IMR-90 (cell line): ENCODE measurements around the gene DGLUCY. TPM values are rescaled to one million over a fixed set of nuclear protein-coding genes. Genes with fewer than 3 reads are reported as not detected.
A peak's percentile ranks its signal among the peaks of the same experiment; 100 is the strongest.

Experiments
- ATAC-seq: fragments of 200-7000 bp; cut with Tn5 transposase; 2 replicates; pipeline ENCODE4 v1.9.1; 2020; ENCODE audit warnings: low read depth, mild to moderate bottlenecking, moderate library complexity
- BruUV-seq: library from RNA; stranded (reverse); fragments of 400-500 nt; replicated peaks from 2 replicates; lab custom pipeline; 2021; lab: Mats Ljungman, UMichigan
- CTCF ChIA-PET: fragments of 300-600 bp; formaldehyde crosslinking; extraction: SDS; loops from one replicate; lab custom pipeline; 2021; ENCODE audit warnings: antibody characterized with exemption; lab: Yijun Ruan, JAX
- POLR2A ChIA-PET: fragments of 300-600 bp; sonication (Branson Sonifier 250); formaldehyde crosslinking; loops from one replicate; lab custom pipeline; 2022; ENCODE audit warnings: antibody characterized with exemption; ENCODE audit not compliant: unreplicated experiment; lab: Charles Lee
- DNase-seq: peaks from one replicate; pipeline ENCODE4 v3.0.0; 2013
- H2AFZ ChIP-seq: replicated peaks from 2 replicates; pipeline ENCODE3; 2013; ENCODE audit warnings: low read length, mild to moderate bottlenecking; ENCODE audit not compliant: poor library complexity
- H2AK5ac ChIP-seq: 2 replicates; pipeline ENCODE4 v1.6.1; 2013; ENCODE audit warnings: low read depth, low read length, inconsistent platforms
- H2AK9ac ChIP-seq: replicated peaks from 2 replicates; pipeline ENCODE3; 2013; ENCODE audit warnings: mild to moderate bottlenecking, low read depth, low read length, moderate library complexity; ENCODE audit not compliant: poor library complexity
- H2BK120ac ChIP-seq: 2 replicates; pipeline ENCODE4 v1.6.1; 2013; ENCODE audit warnings: low read depth, low read length, inconsistent platforms
- H2BK15ac ChIP-seq: 3 replicates; pipeline ENCODE4 v1.6.1; 2013; ENCODE audit warnings: low read depth, low read length, inconsistent platforms
- H2BK20ac ChIP-seq: 2 replicates; pipeline ENCODE4 v1.6.1; 2013; ENCODE audit warnings: low read depth, mild to moderate bottlenecking, inconsistent platforms, low read length, moderate library complexity
- H2BK5ac ChIP-seq: 2 replicates; pipeline ENCODE4 v1.6.1; 2013; ENCODE audit warnings: mild to moderate bottlenecking, low read depth, low read length, inconsistent platforms; ENCODE audit not compliant: poor library complexity, severe bottlenecking
- H3K14ac ChIP-seq: replicated peaks from 2 replicates; pipeline ENCODE4 v1.6.1; 2013; ENCODE audit warnings: low read depth, low read length, inconsistent platforms
- H3K18ac ChIP-seq: 2 replicates; pipeline ENCODE4 v1.6.1; 2013; ENCODE audit warnings: low read depth, low read length, control low read depth
- H3K23ac ChIP-seq: 2 replicates; pipeline ENCODE4 v1.6.1; 2013; ENCODE audit warnings: low read depth, low read length, inconsistent platforms
- H3K27ac ChIP-seq: 2 replicates; pipeline ENCODE4 v1.5.1; 2013; ENCODE audit warnings: mild to moderate bottlenecking, control low read depth, low read length; ENCODE audit not compliant: insufficient read depth
- H3K27me3 ChIP-seq: 2 replicates; pipeline ENCODE4 v1.6.1; 2013; ENCODE audit warnings: low read length; ENCODE audit not compliant: control insufficient read depth, insufficient read depth
- H3K36me3 ChIP-seq: 2 replicates; pipeline ENCODE4 v1.6.1; 2013; ENCODE audit warnings: low read length, mixed read lengths; ENCODE audit not compliant: control insufficient read depth, insufficient read depth
- H3K4ac ChIP-seq: 2 replicates; pipeline ENCODE4 v1.6.1; 2013; ENCODE audit warnings: low read depth, low read length, inconsistent platforms
- H3K4me1 ChIP-seq: 2 replicates; pipeline ENCODE4 v1.6.1; 2013; ENCODE audit warnings: low read length, mixed read lengths; ENCODE audit not compliant: control insufficient read depth, insufficient read depth
- H3K4me2 ChIP-seq: 2 replicates; pipeline ENCODE4 v1.6.1; 2013; ENCODE audit warnings: low read depth, mild to moderate bottlenecking, control low read depth, low read length, moderate library complexity
- H3K4me3 ChIP-seq: 2 replicates; pipeline ENCODE4 v1.5.1; 2013; ENCODE audit warnings: low read depth, mild to moderate bottlenecking, control low read depth, low read length, moderate library complexity; ENCODE audit not compliant: insufficient read depth
- H3K56ac ChIP-seq: 2 replicates; pipeline ENCODE4 v1.6.1; 2013; ENCODE audit warnings: low read length, inconsistent platforms; ENCODE audit not compliant: insufficient read depth; ENCODE audit errors: extremely low read depth
- H3K79me1 ChIP-seq, 2 experiments: 2 replicates each; pipeline ENCODE4 v1.6.1; 2013; ENCODE audit warnings: low read length in 2 of 2, inconsistent platforms in 1 of 2, low read depth in 1 of 2
- H3K9ac ChIP-seq: 2 replicates; pipeline ENCODE4 v1.6.1; 2013; ENCODE audit warnings: low read depth, low read length, control low read depth
- H3K9me1 ChIP-seq: 2 replicates; pipeline ENCODE4 v1.6.1; 2013; ENCODE audit warnings: low read length, inconsistent platforms; ENCODE audit not compliant: insufficient read depth
- H3K9me3 ChIP-seq: 2 replicates; pipeline ENCODE4 v1.6.1; 2013; ENCODE audit warnings: low read length; ENCODE audit not compliant: control insufficient read depth, insufficient read depth
- H4K20me1 ChIP-seq: 2 replicates; pipeline ENCODE4 v1.6.1; 2013; ENCODE audit warnings: low read length, inconsistent platforms; ENCODE audit not compliant: insufficient read depth
- H4K5ac ChIP-seq: 2 replicates; pipeline ENCODE4 v1.6.1; 2013; ENCODE audit warnings: mild to moderate bottlenecking, low read depth, low read length, control low read depth
- H4K8ac ChIP-seq, 2 experiments: 2 replicates each; pipeline ENCODE4 v1.6.1; 2013; ENCODE audit warnings: low read depth in 2 of 2, low read length in 2 of 2, control low read depth in 1 of 2, inconsistent platforms in 1 of 2
- H4K91ac ChIP-seq: 2 replicates; pipeline ENCODE4 v1.6.1; 2013; ENCODE audit warnings: low read depth, low read length, inconsistent platforms; ENCODE audit not compliant: insufficient read depth
- BHLHE40 ChIP-seq: fragments of 150-350 bp; IDR thresholded peaks from 2 replicates; pipeline ENCODE4 v1.6.1; 2016; ENCODE audit warnings: mild to moderate bottlenecking, low read depth, low read length
- CEBPB ChIP-seq: IDR thresholded peaks from 2 replicates; pipeline ENCODE4 v1.6.1; 2012; ENCODE audit warnings: low read depth, low read length, improper control_type of control experiment
- FOS ChIP-seq: fragments of 150-350 bp; IDR thresholded peaks from 2 replicates; pipeline ENCODE4 v1.6.1; 2016; ENCODE audit warnings: low read depth, low read length
- MXI1 ChIP-seq: IDR thresholded peaks from 2 replicates; pipeline ENCODE4 v1.6.1; 2012; ENCODE audit warnings: low read depth, mild to moderate bottlenecking, low read length, moderate library complexity, borderline replicate concordance
- NFE2L2 ChIP-seq: fragments of 150-350 bp; IDR thresholded peaks from 2 replicates; pipeline ENCODE4 v1.6.1; 2016; ENCODE audit warnings: low read depth, mild to moderate bottlenecking, low read length
- POLR2A ChIP-seq: IDR thresholded peaks from 2 replicates; pipeline ENCODE4 v1.6.1; 2012; ENCODE audit warnings: mild to moderate bottlenecking, low read depth, low read length
- RAD21 ChIP-seq: IDR thresholded peaks from 2 replicates; pipeline ENCODE4 v1.6.1; 2012; ENCODE audit warnings: low read length, improper control_type of control experiment
- RCOR1 ChIP-seq: IDR thresholded peaks from 2 replicates; pipeline ENCODE4 v1.6.1; 2012; ENCODE audit warnings: mild to moderate bottlenecking, low read length, improper control_type of control experiment; ENCODE audit not compliant: insufficient replicate concordance
- RFX5 ChIP-seq: IDR thresholded peaks from 2 replicates; pipeline ENCODE4 v1.8.0; 2012; ENCODE audit warnings: low read depth, mild to moderate bottlenecking, low read length, moderate library complexity
- WGBS, 2 experiments: methylation state at CpG; one replicate each; pipeline versions ENCODE4 v1.1.5 to v1.1.7; 2013; ENCODE audit warnings: missing lambda C conversion rate in 2 of 2; ENCODE audit not compliant: insufficient read length in 1 of 2; ENCODE audit errors: extremely low coverage in 2 of 2; 5-methylcytosine and 5-hydroxymethylcytosine counted together
- dilution Hi-C: fragments of 300-500 bp; cut with HindIII; formaldehyde crosslinking; loops from one replicate; pipeline ENCODE4 v1.14.3; 2018; ENCODE audit warnings: low sequenced_read_pairs; ENCODE audit not compliant: unreplicated experiment
- in situ Hi-C: fragments of 300-500 bp; cut with MboI; formaldehyde crosslinking; loops from 3 replicates; pipeline ENCODE4 v1.14.3; 2019; ENCODE audit warnings: low sequenced_read_pairs, inconsistent platforms, mixed read lengths
- intact Hi-C: fragments of 100-400 bp; cut with micrococcal nuclease; formaldehyde crosslinking; loops from 2 replicates; pipeline ENCODE4 v1.10.0; 2022
- polyA plus RNA-seq, 3 experiments: library from polyadenylated mRNA; depleted of rRNA; stranded (reverse); fragments of >200 nt; gene quantifications; 2 replicates each; pipeline ENCODE4 v1.2.3, GENCODE V29; 2012; ENCODE audit warnings: low replicate concordance in 1 of 3
- total RNA-seq: library from RNA; depleted of rRNA; stranded (reverse); fragments of >200 nt; gene quantifications from 2 replicates; pipeline ENCODE4 v1.2.3, GENCODE V29; 2012
- TF ChIP-seq, protein P1 (sequence below): fragments of 150-350 bp; IDR thresholded peaks from 2 replicates; pipeline ENCODE4 v1.6.1; 2016; ENCODE audit warnings: low read depth, mild to moderate bottlenecking, low read length, moderate library complexity, borderline replicate concordance

The DGLUCY gene
- total and polyA plus RNA-seq, 2 of the 4 experiments (the other 2 are of a cell fraction): 8.5 to 13.3 TPM

DNA sequence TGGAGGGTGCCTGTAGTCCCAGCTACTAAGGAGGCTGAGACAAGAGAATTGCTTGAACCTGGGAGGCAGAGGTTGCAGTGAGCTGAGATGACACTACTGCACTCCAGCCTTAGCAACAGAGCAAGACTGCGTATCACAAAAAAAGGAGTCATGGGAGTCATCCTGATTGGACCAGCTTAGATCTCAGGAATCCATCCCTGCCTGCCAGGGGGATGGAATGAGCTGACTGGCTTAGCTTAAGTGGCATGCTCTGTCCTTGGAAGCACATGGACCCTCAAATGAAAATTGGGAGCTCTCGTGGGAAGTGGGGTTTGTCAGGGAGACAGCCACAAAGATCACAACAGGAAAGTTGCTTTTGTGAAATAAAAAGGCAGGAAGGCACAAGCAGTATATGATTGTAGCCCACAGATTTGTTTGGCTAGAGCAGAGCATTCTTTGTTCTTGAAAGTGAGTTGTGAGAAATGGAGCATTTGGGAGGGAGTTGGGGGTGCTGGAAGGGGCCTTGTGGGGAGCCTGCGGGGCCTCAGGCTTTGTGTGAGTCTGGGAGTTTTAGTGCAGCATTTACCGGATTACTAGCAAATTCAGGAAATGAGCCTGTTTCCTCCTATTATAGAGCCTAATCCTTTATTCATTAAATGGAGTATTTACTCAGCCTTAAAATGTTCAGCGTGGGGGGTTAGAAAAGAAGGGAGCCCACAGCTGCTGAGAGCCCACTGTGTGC is 30.7 kb downstream of the DGLUCY start:
- peak overlapping the region; percentile 35; the same call in 1 of the 2 replicates for H2AK5ac ChIP-seq
- peak overlapping the region; percentile 54 for H3K4ac ChIP-seq
- H3K23ac ChIP-seq: no peak overlapping the region
- H3K36me3 ChIP-seq: peaks cover 7% of the 10 kb centered on the region; the same call in 1 of the 2 replicates
- in situ Hi-C loops (no loop called here), intact Hi-C loops (no loop called here), dilution Hi-C loops (no loop called here)
- POLR2A ChIA-PET: no interaction called here
- peak overlapping the region; percentile 81 for H2BK120ac ChIP-seq
- no peaks in the 10 kb centered on the region for H3K9me3 ChIP-seq
- H3K79me1 ChIP-seq: no peaks in the 10 kb centered on the region
- CTCF ChIA-PET: interaction anchor here (0.6 to 1.4 kb wide), 3 partner anchors 28 to 242 kb away, joined by 3 to 4 read pairs (median 3); no protein-coding TSS in a partner anchor
- peak overlapping the region; percentile 46; the same call in 1 of the 2 replicates for H4K91ac ChIP-seq
- H2AFZ ChIP-seq: peak overlapping the region; percentile 58
- peak overlapping the region; percentile 83 for H2AK9ac ChIP-seq
- H3K14ac ChIP-seq: peak overlapping the region; percentile 17; the same call in 1 of the 2 replicates
- H4K20me1 ChIP-seq: peaks cover 7% of the 10 kb centered on the region; the same call in 1 of the 2 replicates
- H3K4me3 ChIP-seq: no peak overlapping the region
- no peak for TF ChIP-seq RCOR1
- TF ChIP-seq FOS: no peak
- TF ChIP-seq BHLHE40: no peak
- no peak for TF ChIP-seq POLR2A
- TF ChIP-seq NFE2L2: no peak
- TF ChIP-seq, protein P1, sequence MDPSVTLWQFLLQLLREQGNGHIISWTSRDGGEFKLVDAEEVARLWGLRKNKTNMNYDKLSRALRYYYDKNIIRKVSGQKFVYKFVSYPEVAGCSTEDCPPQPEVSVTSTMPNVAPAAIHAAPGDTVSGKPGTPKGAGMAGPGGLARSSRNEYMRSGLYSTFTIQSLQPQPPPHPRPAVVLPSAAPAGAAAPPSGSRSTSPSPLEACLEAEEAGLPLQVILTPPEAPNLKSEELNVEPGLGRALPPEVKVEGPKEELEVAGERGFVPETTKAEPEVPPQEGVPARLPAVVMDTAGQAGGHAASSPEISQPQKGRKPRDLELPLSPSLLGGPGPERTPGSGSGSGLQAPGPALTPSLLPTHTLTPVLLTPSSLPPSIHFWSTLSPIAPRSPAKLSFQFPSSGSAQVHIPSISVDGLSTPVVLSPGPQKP: no peak
- no peak for TF ChIP-seq RAD21
- peak; percentile 91 for TF ChIP-seq RFX5
- TF ChIP-seq MXI1: peak; percentile 65; the same call in 1 of the 2 replicates
- TF ChIP-seq CEBPB: no peak
- H3K27me3 ChIP-seq: peaks cover 8% of the 10 kb centered on the region
- no peak overlapping the region; the same call in 1 of the 2 replicates for H4K5ac ChIP-seq
- no peak overlapping the region for H3K27ac ChIP-seq
- H2BK15ac ChIP-seq: peak overlapping the region; percentile 56; the same call in 1 of the 3 replicates
- peaks cover 7% of the 10 kb centered on the region; the same call in 1 of the 2 replicates for H3K9me1 ChIP-seq
- H3K56ac ChIP-seq: no peak overlapping the region
- H3K4me1 ChIP-seq: peaks cover 9% of the 10 kb centered on the region
- H4K8ac ChIP-seq: peak overlapping the region in 1 of 2 experiments; percentile 41; a peak in 1 of 4 replicates
- H3K4me2 ChIP-seq: no peak overlapping the region
- ATAC-seq (peak; percentile 89), DNase-seq (peak; percentile 85)
- BruUV-seq: no TSS peak
- H3K18ac ChIP-seq: no peak overlapping the region; the same call in 1 of the 2 replicates
- H2BK5ac ChIP-seq: no peak overlapping the region
- peak overlapping the region; percentile 5; the same call in 1 of the 2 replicates for H3K9ac ChIP-seq
- WGBS, 2 experiments: 60% methylated on average over 1 of the region's 5 CpGs; no CpG with 5 or more reads in 1 of the 2 experiments
- H2BK20ac ChIP-seq: peak overlapping the region; percentile 72
